Liver (tissue), 9 donors: ENCODE measurements around the gene RBBP6. TPM values are rescaled to one million over a fixed set of nuclear protein-coding genes. Genes with fewer than 3 reads are reported as not detected.
A peak's percentile ranks its signal among the peaks of the same experiment; 100 is the strongest.

ENCODE experiments used
- DNase-seq: peaks from one replicate; pipeline ENCODE4 v3.0.0-alpha.2; 2017; ENCODE audit warnings: low spot score
- H3K27ac ChIP-seq, 2 donors: one replicate each; pipeline ENCODE4 v1.7.0; 2013; ENCODE audit warnings: inconsistent platforms in 2 of 2, low read length in 2 of 2, control low read depth in 1 of 2, low read depth in 1 of 2, mild to moderate bottlenecking in 1 of 2
- H3K27me3 ChIP-seq, 4 donors: one replicate each; pipeline versions ENCODE4 v1.6.1 to v1.7.0; 2013; ENCODE audit warnings: low read length in 3 of 4, inconsistent platforms in 1 of 4, mild to moderate bottlenecking in 1 of 4, moderate library complexity in 1 of 4; ENCODE audit not compliant: control insufficient read depth in 4 of 4, insufficient read depth in 4 of 4
- H3K36me3 ChIP-seq, 4 donors: one replicate each; pipeline versions ENCODE4 v1.6.1 to v1.7.0; 2013; ENCODE audit warnings: low read length in 3 of 4, mild to moderate bottlenecking in 3 of 4, low read depth in 1 of 4, moderate library complexity in 1 of 4; ENCODE audit not compliant: control insufficient read depth in 4 of 4, insufficient read depth in 3 of 4
- H3K4me1 ChIP-seq, 4 donors: one replicate each; pipeline versions ENCODE4 v1.6.1 to v1.7.0; 2013; ENCODE audit warnings: low read length in 3 of 4, mild to moderate bottlenecking in 3 of 4, moderate library complexity in 1 of 4; ENCODE audit not compliant: control insufficient read depth in 4 of 4, insufficient read depth in 4 of 4
- H3K4me3 ChIP-seq, 3 donors: one replicate each; pipeline versions ENCODE4 v1.6.1 to v1.7.0; 2013; ENCODE audit warnings: low read length in 3 of 3, control low read depth in 1 of 3, low read depth in 1 of 3, mild to moderate bottlenecking in 1 of 3
- H3K9ac ChIP-seq, 2 donors: one replicate each; pipeline ENCODE4 v1.7.0; 2013; ENCODE audit warnings: low read length in 2 of 2, mild to moderate bottlenecking in 2 of 2, moderate library complexity in 2 of 2, control low read depth in 1 of 2, low read depth in 1 of 2
- H3K9me3 ChIP-seq, 4 donors: one replicate each; pipeline versions ENCODE4 v1.6.1 to v1.7.0; 2013; ENCODE audit warnings: low read length in 3 of 4; ENCODE audit not compliant: control insufficient read depth in 4 of 4
- EGR1 ChIP-seq, 2 donors: IDR thresholded peaks; 2 replicates each; pipeline ENCODE4 v1.6.1; 2016 to 2018; ENCODE audit warnings: antibody characterized with exemption in 2 of 2, low read depth in 2 of 2
- FOXA1 ChIP-seq: IDR thresholded peaks from 2 replicates; pipeline ENCODE4 v1.6.1; 2016; ENCODE audit warnings: antibody characterized with exemption
- FOXA2 ChIP-seq: IDR thresholded peaks from 2 replicates; pipeline ENCODE4 v1.6.1; 2016; ENCODE audit warnings: antibody characterized with exemption
- GABPA ChIP-seq, 2 donors: IDR thresholded peaks in 1 of 2; conservative IDR thresholded peaks in 1 of 2; 2 replicates each; pipeline ENCODE4 v1.6.1; 2016; ENCODE audit warnings: antibody characterized with exemption in 2 of 2, mild to moderate bottlenecking in 1 of 2, moderate library complexity in 1 of 2
- HNF4A ChIP-seq, 2 donors: conservative IDR thresholded peaks; 2 replicates each; pipeline ENCODE4 v1.6.1; 2016; ENCODE audit warnings: antibody characterized with exemption in 2 of 2, mild to moderate bottlenecking in 2 of 2
- HNF4G ChIP-seq: IDR thresholded peaks from 2 replicates; pipeline ENCODE4 v1.6.1; 2016; ENCODE audit warnings: antibody characterized with exemption
- JUND ChIP-seq, 2 donors: IDR thresholded peaks; 2 replicates each; pipeline ENCODE4 v1.6.1; 2016; ENCODE audit warnings: antibody characterized with exemption in 2 of 2
- NR2F2 ChIP-seq: IDR thresholded peaks from 2 replicates; pipeline ENCODE4 v1.6.1; 2016; ENCODE audit warnings: antibody characterized with exemption
- RAD21 ChIP-seq, 2 donors: IDR thresholded peaks; 2 replicates each; pipeline ENCODE4 v1.6.1; 2016; ENCODE audit warnings: antibody characterized with exemption in 2 of 2, mild to moderate bottlenecking in 2 of 2
- RXRA ChIP-seq, 2 donors: IDR thresholded peaks; 2 replicates each; pipeline ENCODE4 v1.6.1; 2017 to 2018; ENCODE audit warnings: antibody characterized with exemption in 2 of 2, mild to moderate bottlenecking in 1 of 2
- SP1 ChIP-seq: IDR thresholded peaks from 2 replicates; pipeline ENCODE4 v1.6.1; 2018; ENCODE audit warnings: antibody characterized with exemption, mild to moderate bottlenecking
- TAF1 ChIP-seq: conservative IDR thresholded peaks from 2 replicates; pipeline ENCODE4 v1.6.1; 2016; ENCODE audit warnings: antibody characterized with exemption, mild to moderate bottlenecking
- YY1 ChIP-seq: IDR thresholded peaks from 2 replicates; pipeline ENCODE4 v1.6.1; 2016; ENCODE audit warnings: antibody characterized with exemption, mild to moderate bottlenecking
- WGBS: extraction: QIAGEN DNeasy Blood & Tissue Kit; methylation state at CpG from one replicate; pipeline ENCODE4 v1.1.7; 2013; 5-methylcytosine and 5-hydroxymethylcytosine counted together
- polyA plus RNA-seq, 2 donors: library from polyadenylated mRNA; stranded (reverse) in 1 of 2; unstranded in 1 of 2; fragments of 200-250 nt in 1 of 2; fragments of >200 nt in 1 of 2; fragmentation: Nextera tagmentation in 1 of 2; extraction: Ambion mirVana in 1 of 2; gene quantifications; one replicate each; pipeline versions ENCODE4 v1.2.1 to v1.2.3, GENCODE V29; 2013 to 2015
- total RNA-seq, 2 donors: library from RNA; depleted of rRNA; stranded (reverse); fragments of >200 nt; gene quantifications; one replicate each; pipeline ENCODE4 v1.2.3, GENCODE V29; 2014
- TF ChIP-seq, protein P1 (sequence below): IDR thresholded peaks from 2 replicates; pipeline ENCODE4 v1.6.1; 2016; ENCODE audit warnings: antibody characterized with exemption, mild to moderate bottlenecking
- TF ChIP-seq, protein P2 (sequence below): IDR thresholded peaks from 2 replicates; pipeline ENCODE4 v1.6.1; 2016; ENCODE audit warnings: antibody characterized with exemption
- TF ChIP-seq, protein P3 (sequence below): IDR thresholded peaks from 2 replicates; pipeline ENCODE4 v1.6.1; 2016; ENCODE audit warnings: antibody characterized with exemption
- TF ChIP-seq, protein P4 (sequence below): IDR thresholded peaks from 2 replicates; pipeline ENCODE4 v1.6.1; 2016; ENCODE audit warnings: antibody characterized with exemption
- donor health status: healthy.
- donor health status: healthy.
- donor health status: healthy.
- donor health status: healthy.
- donor health status: healthy.

RBBP6 gene
- total and polyA plus RNA-seq, 4 donors = 8.1 to 35.8 (median 11.8) TPM

DNA sequence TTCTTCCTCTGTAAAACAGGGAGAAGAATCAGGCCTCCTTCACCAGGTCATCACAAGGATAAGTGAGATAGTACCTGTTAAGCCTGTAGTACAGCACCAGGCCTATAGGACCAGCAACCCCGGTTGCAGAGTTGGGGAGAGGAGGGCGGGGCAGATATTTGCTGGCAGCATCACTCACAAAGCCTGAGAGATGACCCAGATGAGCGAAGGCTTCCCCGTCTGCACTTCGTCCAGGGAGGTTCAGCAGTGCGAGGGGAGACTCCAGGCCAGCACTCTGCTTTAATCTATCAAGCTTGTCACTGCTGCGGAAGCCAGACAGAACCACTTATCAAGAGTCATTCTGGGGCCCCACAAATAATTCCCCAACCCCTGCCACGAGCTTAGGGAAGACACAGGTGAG lies 15.8 kb upstream of the RBBP6 start (continued):
- TF ChIP-seq, protein P1, sequence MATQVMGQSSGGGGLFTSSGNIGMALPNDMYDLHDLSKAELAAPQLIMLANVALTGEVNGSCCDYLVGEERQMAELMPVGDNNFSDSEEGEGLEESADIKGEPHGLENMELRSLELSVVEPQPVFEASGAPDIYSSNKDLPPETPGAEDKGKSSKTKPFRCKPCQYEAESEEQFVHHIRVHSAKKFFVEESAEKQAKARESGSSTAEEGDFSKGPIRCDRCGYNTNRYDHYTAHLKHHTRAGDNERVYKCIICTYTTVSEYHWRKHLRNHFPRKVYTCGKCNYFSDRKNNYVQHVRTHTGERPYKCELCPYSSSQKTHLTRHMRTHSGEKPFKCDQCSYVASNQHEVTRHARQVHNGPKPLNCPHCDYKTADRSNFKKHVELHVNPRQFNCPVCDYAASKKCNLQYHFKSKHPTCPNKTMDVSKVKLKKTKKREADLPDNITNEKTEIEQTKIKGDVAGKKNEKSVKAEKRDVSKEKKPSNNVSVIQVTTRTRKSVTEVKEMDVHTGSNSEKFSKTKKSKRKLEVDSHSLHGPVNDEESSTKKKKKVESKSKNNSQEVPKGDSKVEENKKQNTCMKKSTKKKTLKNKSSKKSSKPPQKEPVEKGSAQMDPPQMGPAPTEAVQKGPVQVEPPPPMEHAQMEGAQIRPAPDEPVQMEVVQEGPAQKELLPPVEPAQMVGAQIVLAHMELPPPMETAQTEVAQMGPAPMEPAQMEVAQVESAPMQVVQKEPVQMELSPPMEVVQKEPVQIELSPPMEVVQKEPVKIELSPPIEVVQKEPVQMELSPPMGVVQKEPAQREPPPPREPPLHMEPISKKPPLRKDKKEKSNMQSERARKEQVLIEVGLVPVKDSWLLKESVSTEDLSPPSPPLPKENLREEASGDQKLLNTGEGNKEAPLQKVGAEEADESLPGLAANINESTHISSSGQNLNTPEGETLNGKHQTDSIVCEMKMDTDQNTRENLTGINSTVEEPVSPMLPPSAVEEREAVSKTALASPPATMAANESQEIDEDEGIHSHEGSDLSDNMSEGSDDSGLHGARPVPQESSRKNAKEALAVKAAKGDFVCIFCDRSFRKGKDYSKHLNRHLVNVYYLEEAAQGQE = no peak
- TF ChIP-seq FOXA1 (no peak), YY1 (no peak)
- TF ChIP-seq, protein P2, sequence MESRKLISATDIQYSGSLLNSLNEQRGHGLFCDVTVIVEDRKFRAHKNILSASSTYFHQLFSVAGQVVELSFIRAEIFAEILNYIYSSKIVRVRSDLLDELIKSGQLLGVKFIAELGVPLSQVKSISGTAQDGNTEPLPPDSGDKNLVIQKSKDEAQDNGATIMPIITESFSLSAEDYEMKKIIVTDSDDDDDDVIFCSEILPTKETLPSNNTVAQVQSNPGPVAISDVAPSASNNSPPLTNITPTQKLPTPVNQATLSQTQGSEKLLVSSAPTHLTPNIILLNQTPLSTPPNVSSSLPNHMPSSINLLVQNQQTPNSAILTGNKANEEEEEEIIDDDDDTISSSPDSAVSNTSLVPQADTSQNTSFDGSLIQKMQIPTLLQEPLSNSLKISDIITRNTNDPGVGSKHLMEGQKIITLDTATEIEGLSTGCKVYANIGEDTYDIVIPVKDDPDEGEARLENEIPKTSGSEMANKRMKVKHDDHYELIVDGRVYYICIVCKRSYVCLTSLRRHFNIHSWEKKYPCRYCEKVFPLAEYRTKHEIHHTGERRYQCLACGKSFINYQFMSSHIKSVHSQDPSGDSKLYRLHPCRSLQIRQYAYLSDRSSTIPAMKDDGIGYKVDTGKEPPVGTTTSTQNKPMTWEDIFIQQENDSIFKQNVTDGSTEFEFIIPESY = no peak

GRCh38 chr16:24524855-24525677 lies 14.3 kb upstream of the RBBP6 start:
- DNase-seq = no peak

GRCh38 chr16:24525970-24526559 lies 13.3 kb upstream of the RBBP6 start:
- 74% methylated on average over 7 of the region's 7 CpGs for WGBS
- H3K27me3 ChIP-seq = no peaks in the 10 kb centered on the region
- no peak overlapping the region for H3K4me3 ChIP-seq
- no peak overlapping the region for H3K27ac ChIP-seq
- H3K4me1 ChIP-seq = no peaks in the 10 kb centered on the region
- no peaks in the 10 kb centered on the region for H3K36me3 ChIP-seq
- H3K9ac ChIP-seq = no peak overlapping the region
- H3K9me3 ChIP-seq = no peaks in the 10 kb centered on the region
- no peak for DNase-seq
- TF ChIP-seq NR2F2 = no peak
- TF ChIP-seq, protein P3, sequence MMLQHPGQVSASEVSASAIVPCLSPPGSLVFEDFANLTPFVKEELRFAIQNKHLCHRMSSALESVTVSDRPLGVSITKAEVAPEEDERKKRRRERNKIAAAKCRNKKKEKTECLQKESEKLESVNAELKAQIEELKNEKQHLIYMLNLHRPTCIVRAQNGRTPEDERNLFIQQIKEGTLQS = no peak
- no peak for TF ChIP-seq FOXA1
- no peak for TF ChIP-seq HNF4G
- TF ChIP-seq, protein P2 = no peak
- TF ChIP-seq TAF1 = no peak
- TF ChIP-seq, protein P1 = no peak
- no peak for TF ChIP-seq FOXA2
- TF ChIP-seq SP1 = no peak

More at GRCh38 chr16:24524855-24525677, 14.3 kb upstream of the RBBP6 start:
- H3K9me3 ChIP-seq = no peaks in the 10 kb centered on the region
- no peak overlapping the region for H3K27ac ChIP-seq
- H3K4me3 ChIP-seq = no peak overlapping the region
- no peaks in the 10 kb centered on the region for H3K27me3 ChIP-seq
- H3K4me1 ChIP-seq = no peaks in the 10 kb centered on the region
- H3K9ac ChIP-seq = no peak overlapping the region
- WGBS = 46% methylated on average over 4 of the region's 4 CpGs
- TF ChIP-seq NR2F2 = no peak
- no peak for TF ChIP-seq GABPA (IDR thresholded peaks at IDR 0.05 in 1 of 2, conservative IDR thresholded peaks at IDR 0.05 in 1 of 2)
- no peak for TF ChIP-seq HNF4G
- TF ChIP-seq, protein P4, sequence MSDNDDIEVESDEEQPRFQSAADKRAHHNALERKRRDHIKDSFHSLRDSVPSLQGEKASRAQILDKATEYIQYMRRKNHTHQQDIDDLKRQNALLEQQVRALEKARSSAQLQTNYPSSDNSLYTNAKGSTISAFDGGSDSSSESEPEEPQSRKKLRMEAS = no peak
- no peak for TF ChIP-seq JUND (IDR thresholded peaks at IDR 0.05)
- no peak for TF ChIP-seq TAF1
- TF ChIP-seq, protein P3 = no peak
- TF ChIP-seq RXRA (IDR thresholded peaks at IDR 0.05) = peak in 1 of 2 donors; percentile 5
- peak in 1 of 2 donors; percentile 23 for TF ChIP-seq HNF4A (conservative IDR thresholded peaks at IDR 0.05)
- TF ChIP-seq RAD21 (IDR thresholded peaks at IDR 0.05) = no peak
- TF ChIP-seq EGR1 (IDR thresholded peaks at IDR 0.05; ENCODE audit: low read depth in 2 of 2) = no peak
- no peak for TF ChIP-seq FOXA2
- no peaks in the 10 kb centered on the region for H3K36me3 ChIP-seq
